SKM-1 treated with dmso at 0.1 percent for 144 hours (cell line): ENCODE measurements around the gene SLC16A2.

Experiments
- DNase-seq: peaks from one replicate; lab custom pipeline; 2025; ENCODE audit not compliant: unreplicated experiment; lab: John Stamatoyannopoulos, UW

SLC16A2 gene

DNA sequence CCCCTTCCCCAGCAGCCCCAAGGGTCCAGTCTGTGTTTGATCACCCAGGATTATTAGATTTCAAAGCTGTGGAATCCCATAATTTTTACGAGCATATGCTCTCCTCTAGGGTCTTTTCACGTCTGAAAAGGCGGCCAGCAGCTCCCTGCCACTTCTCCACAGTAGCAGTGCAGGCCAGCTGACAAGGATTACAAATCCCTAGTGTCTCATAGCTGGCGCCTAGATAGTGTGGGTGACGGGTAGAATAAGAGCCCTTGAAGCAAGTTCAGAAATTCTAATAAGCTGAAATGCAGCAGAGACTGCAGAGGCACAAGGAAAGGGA is 113.8 kb downstream of the SLC16A2 start:
- DNase-seq, result no peak

DNA sequence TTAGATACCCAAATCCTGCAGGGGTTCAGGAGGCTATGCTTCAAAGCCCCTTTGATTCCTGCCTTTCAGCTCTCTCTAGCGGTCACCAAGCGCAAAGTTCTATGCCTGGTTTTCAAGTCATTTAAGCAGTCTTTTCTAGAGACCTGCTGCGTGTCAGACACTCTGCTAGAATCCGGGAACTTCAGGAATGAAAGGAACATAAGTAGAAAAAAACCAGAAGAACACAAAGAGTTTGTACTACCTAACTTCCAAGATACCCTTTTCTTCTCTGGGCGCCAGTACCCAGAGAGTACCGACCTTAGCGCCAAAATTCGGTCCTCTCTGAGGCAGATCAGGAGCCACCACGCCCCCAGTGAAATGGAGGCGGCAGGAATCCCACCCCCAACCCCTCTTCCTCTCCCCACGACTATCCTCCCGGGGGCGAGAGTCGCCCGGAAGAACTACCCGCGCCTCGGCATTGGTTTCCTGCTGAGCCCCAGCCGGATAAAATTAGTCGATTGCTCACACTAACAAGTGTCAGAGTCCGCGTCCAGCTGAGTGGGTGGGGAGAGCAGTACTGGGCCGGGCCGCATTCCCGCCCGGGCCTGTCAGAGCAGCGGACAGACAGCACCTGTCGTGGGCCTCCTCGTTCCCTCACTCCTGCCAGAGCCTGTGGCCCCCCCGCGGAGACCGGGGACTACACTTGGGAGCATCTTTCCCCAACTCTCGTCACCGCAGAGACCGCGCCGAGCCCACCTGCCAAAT is 114.3 kb downstream of the SLC16A2 start:
- DNase-seq, result no peak

DNA sequence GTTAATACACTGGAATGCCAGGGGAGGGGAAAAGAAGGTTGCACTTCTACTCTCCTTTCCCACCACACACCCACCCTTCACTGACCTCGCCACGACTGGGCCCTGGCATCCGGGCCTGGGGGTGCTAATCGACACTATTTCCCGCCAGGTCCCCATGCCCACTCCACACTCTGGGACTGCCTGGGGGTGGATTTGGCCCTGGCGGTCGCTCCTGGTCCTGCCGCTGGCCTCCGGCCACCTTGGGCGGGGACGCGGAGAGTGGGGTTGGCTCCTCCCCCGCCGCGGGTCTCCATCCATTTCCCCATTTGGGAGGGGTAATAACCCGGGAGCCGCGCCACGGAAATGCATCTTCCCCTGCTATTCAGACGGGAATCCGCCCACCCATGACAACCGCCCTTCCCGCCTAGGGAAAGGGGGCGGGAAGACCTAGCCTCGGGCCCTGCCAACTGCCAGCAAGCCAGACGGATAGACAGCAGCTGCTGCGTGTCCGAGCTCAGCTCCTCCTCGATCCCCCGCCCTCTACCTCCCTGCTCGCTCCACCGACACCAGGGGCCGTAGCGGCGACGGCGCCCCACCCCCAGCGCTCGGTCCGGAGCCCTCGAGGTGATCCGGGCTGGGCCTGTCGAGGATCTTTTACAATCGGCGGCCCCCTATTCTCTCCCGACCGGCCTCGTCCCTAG is 115.0 kb downstream of the SLC16A2 start:
- peak; percentile 50 for DNase-seq

DNA sequence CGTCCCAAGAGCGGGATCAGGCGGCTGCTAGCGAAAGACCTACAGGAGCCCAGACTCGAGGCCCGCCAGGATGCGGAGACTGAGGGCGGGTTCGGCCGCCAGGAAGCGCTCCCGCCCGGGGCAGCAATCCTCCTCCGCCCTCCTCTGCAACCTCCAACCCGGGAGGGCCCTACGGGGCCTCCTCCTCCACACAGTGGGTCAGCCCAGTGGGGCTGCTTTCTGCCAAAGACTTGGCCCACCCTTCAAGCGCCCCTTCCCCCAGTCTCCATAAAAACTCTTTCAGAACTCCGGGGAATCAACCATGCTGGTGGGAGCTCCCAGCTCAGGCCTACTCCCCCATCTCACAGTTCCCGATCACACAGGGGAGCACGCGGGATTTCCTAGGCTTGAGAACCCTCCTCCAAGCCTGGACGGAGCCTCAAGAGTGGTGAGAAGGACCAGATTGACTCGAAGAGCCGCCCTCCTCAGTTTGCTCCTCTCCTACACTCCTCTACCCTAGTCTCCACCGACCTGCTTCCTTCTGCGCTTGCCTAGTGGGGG is 115.6 kb downstream of the SLC16A2 start:
- no peak for DNase-seq

- no peak for DNase-seq
Observed at GRCh38 chrX:74540635-74541249, 119.4 kb downstream of the SLC16A2 start.

DNA sequence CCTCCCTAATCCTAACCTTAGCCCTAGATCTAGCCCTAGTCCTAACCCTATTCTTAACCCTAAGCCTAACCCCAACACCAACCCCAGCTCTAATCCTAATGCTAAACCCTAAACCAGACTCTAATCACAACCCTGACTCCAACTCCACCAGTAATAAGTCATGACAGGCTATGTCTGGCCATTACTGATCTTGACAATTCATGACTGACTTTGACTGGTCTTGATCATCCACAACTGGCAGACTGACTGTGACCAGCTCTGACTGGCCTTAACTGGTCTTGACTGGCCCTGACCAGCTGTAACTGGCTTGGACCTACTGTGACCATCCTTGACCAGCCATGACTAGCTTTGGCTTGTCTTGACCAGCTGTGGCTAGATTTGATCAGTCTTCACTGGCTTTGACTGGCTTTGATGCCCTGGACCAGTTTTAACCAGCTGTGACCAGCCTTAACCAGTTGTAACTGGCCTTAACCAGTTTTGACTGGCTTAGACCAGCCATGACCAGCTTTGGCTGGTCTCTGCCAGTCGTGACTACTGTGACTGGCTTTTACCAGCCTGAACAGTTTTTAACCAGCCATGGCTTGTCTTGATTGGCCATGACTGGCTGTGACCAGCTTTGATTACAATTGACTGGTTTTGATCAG is 124.7 kb downstream of the SLC16A2 start:
- no peak for DNase-seq

DNA sequence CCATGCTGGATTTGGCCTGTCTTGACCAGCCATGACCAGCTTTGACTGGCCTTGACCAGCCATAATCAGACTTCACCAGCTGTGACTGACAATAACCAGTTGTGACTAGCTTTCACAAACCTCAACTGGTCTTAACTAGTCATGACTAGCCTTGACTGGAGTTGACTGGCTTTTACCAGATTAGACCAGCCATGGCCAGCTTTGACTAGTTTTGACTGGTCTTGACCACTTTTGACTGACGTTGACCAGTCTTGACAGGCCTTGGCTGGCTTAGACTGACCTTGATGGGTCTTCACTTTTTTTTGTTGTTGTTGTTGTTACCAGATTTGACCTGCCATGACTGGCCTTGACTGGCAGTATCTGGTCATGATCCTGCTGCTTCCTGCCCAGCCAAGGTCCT is 125.7 kb downstream of the SLC16A2 start:
- no peak for DNase-seq

DNA sequence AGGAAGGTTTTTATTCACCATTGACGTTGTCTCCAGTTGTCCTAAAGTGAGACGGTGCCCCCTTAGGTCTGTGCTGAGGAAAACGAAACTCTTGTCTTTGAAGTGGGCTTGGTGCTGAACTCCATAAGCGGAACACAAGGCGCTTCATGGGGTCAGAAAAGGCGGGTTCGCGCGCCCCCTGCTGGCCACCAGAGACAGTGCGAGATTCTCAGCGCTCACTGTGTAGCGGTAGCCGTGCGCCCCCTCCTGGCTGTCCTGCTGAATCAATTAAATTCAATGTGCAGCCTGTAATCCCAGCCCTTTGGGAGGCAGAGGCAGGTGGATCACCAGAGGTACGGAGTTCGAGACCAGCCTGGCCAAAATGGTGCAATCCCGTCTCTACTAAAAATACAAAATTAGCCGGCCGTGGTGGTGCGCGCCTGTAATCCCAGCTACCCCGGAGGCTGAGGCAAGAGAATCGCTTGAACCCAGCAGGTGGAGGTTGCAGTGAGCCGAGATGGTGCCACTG is 129.1 kb downstream of the SLC16A2 start:
- DNase-seq, result peak; percentile 31

DNA sequence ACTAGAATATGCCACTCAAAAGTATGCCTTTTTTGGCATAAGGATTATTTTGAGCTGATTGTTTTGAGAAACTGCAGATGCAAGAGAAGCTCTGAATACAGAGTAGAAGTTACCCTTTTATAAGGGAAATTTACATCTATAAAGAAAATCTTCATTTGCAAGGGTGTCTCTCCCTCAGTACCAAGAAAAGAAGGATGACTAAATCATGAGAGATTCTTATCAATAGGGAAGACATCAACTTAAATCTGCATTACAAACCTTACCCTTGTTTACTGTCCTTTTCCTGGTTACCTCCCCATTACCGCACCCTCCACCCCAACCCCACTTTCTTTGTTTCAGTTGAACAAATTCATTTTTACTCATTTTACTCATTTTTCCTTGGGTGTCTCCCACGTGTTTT is 130.6 kb downstream of the SLC16A2 start:
- no peak for DNase-seq

DNA sequence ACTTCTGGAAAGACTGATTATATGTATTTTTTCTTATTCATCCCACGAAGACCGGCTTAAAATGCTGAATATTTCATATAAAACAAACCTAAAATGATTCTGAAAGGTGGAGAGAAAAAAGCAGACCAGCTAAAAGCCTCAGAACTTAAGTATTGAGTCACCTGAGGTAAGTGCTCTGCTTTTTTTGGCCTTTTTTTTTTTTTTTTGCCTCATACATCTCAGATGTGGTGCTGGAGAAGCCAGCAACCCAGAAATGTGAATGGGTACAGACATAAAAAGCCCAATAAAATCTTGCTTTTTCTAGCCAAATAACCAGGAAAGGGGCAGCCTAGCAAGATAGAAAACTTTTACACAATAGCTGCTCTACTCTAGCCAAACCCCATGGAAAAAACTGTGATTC is 136.1 kb downstream of the SLC16A2 start:
- DNase-seq, result no peak

DNA sequence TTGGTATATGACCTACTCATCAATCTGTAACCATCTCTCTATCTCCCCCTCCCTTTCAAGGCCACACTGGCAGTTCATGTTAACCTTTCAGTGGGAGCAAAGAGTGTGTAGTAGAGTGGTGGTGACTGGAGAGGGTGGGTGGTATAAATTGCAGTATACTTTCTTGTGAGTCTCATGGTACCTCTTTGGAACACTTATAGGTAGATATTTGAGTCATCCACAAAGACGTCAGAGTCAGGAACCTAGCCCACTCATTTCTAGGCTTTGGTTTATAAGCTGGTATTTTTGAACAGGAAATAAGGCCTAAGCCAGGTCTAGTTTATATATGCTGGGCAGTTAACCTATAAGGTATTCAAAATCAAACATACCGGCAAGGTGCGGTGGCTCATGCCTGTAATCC is 156.8 kb downstream of the SLC16A2 start:
- no peak for DNase-seq

DNA sequence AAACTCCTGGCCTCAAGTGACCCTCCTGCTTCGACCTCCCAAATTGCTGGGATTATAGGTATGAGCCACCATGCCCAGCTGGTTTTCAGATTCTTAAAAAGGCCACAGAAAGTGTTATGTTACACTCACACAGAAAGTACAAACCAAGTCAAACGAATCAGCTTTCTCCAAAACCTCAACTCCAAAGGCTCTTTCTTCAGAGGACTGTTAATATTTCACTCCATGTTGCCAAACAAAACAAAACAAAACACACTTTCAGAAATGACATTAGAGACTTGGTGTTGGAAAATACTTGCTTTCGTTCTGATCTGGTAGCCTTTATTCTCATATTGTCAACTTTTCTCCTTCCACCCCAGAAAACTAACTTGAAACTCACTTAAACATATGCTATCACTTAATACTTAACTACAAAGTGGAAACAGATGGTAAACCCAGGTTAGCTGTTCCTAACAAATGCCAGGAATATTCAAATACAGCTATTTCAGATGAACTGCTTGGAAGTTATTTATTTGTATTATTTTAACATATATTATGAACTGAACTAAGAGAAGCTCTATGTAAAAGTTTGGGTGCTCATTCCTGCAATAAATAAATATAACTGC is 158.4 kb downstream of the SLC16A2 start:
- no peak for DNase-seq
